Cerebellar nuclear complex (tissue), 1 donor: Measurements from ENCODE around the gene KAT2A.

ENCODE experiments used
- DNase-seq, 2 experiments: peaks; one replicate each; lab custom pipeline; 2025; lab: John Stamatoyannopoulos, UW

The KAT2A gene

DNA sequence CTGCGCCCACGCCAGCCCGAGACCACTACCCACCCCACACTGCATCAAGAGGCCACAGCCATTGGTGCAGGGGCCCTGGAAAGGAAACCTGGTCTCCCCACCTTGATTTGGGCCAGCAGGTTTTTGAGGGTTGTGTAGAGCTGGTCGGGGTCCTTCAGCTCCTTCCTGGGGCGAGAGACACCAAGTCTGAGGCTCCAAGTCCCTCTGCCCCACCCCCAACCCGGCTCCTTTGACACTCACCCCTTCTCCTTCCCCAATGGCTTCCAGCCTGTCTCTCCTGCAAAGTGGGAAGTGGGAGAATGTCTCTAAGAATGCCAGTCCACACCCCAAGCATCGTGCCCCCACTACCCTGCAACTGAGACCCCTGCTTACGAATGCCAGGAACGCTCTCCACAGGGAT, 7.0 kb downstream of the KAT2A start:
- DNase-seq = no peak

DNA sequence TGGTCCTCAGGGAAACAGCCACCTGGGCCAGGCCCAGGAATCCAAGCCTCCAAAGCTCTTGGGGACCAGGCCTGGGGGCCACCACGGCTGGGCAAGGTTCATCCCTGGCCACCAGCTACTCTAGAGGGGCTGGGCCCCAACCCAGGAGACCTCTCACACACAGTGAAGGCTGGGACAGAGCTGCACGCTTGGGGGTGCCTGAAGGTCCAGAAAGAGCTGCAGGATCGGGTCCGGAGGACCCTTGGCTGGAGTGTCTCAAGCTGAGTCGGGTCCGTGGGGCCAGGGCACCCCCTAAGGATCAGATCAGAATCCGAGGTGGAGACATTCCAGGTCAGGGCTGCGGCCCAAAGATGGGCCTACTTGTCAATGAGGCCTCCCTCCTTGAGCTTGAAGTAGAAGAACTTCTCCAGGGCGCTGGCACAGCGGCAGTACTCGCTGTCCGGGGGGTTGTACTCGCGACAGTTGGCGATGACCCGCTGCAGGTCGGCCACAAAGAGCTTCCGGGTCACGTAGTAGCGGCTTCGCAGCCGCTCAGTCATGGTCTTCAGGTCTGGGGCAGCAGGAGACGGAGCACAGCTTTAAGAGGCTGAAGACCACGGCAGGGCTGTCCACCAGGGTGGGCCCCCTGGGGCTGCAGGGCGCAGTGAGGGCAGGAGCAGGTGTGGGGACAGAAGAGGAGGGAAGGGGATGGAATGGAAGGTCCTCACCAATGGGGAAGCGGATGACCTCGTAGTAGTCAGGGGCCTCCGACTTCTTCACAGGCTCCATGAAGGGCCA, 7.7 kb downstream of the KAT2A start:
- DNase-seq = no peak

DNA sequence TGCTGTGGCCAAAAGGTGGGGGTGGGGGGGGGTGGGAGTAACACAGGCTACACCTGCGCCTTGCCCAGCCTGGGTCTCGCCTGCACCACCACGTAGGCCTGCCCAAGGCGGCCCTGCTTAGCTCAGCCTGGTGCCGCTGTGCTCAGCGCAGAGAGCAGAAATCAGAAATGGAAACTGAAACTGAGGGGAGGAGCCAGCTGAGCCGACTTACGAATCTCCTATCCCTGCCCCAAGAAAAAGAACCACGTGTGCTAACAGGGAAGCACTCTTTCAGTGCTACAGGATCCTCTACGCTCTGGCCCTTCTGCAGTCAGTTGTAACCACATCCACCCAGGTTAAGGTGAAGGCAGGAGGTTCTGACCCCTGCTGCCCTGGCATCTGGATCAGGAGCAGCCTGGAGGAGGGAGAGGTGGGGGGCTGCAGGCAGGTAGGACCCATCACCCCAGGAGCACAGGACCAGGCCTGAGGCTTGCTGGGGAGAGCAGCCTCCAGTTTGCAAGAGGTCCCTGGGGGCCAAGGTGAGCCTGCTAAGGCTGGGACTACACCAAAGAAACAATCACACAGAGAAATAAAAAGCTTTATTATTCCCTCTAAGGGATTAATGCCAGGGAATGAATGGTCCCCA, 8.5 kb downstream of the KAT2A start, which contains the start of gene DHX58:
TSS of gene DHX58 (minus strand) at position 163 of the 625 bp plus-strand sequence. CDS start 822 bp downstream, outside the sequence.
- no peak for DNase-seq

DNA sequence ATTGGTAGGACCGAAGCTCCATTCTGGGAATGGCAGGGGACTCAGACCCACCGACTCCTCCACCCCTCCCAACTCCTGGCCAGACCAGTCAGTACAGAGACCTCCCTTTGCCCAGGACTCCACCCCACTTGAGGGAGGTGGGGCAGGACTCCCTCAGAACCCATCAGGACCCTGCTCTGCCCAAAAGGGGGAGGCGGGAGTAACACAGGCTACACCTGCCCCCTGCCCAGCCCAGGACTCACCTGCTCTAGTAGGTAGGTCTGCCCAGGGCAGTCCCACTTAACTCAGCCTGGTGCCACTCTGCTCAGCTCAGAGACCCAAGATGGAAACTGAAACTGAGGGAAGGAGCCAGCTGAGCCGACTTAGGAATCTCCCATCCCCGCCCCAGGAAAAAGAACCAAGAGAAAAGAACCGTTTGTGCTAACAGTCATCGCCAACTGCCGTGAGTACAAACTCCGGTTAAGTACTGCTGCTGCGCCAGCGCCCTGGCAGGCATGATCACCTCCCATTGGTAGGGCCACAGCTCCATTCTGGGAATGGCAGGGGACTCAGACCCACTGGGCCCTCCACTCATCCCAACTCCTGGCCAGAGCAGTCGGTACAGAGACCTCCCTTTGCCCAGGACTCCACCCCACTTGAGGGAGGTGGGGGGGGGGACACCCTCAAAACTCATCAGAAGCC, 9.2 kb downstream of the KAT2A start:
- DNase-seq = no peak

DNA sequence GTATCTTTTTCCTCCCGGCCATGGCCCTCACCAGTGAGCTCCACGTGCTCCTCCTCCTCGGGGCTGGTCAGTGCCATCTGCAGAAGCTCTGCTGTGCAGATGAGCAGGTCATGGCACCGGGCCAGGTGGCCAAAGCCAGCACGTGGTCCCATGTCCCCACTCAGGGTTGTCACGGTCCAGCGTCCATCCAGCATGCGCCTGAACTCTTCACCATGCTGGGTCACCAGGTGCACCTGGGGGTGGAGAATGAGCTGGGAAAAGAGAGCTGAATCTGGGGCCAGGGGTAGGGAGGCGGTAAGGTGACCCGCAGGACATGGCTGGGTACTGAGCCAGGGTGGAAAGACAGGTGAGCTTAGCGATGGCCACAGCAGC, 9.9 kb downstream of the KAT2A start:
- no peak for DNase-seq

DNA sequence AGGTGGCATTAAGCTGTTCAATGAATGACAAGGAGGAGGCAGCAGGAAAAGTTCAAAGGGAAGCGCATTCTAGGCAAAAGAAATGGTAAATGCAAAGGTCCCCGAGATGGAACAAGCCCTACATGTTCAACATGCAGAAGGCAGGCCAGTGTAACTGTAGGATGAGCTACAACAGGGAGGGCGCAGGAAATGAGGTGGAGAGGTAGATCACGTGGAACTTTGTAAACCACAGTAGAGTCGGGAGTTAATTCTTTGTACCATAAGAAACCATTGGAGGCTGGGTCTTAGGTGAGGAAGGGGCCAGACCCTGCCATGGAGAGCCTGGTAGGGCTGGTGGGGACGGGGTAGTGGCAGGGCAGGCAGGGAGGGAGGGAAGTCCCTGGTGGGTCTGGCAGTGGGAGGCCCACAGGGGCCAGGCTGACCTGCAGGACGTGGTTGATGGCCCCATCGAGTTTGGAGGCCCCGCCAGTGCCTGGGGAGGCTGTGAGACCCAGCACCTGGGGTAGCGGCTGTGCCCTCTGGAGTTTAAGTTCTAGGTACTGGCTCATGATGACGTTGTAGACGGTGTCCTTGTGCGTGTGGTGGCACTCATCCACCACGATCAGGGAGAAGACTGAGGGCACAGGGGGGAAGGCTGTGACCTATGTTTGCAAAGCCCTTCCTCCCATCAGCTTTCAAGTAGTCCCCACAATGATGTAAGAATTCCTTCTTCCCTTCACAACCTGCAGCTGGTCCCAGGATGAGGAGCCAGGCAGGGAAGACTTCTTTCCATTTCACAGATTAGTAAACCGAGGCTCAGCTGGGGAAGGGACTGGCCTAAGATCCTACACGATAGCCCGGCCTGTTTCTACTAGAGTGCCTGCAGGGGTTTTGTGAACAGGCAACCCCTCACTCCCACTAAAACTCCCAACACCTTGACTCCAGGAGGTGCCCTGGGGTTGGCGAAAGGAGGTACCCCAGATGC, 10.6 kb downstream of the KAT2A start:
- DNase-seq = no peak

DNA sequence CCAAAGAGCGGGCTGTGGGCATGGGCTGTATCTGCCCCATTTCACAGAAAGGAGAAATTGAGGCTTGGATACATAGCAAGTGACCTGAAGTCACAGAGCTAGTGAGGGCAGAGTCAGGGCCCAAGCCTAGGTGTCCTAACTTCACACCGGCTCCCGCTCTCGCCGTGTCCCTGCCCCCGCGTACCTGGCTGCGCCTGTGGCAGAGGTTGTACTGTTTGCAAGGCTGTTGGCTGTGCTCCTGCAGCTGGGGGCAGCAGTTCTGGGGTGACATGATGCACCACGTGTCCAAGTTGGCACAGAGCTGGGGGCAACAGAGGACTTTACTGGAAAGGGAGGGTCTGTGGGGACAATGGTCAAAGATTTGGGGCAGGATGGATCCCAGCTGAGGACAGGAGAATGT, 12.1 kb downstream of the KAT2A start:
- no peak for DNase-seq

DNA sequence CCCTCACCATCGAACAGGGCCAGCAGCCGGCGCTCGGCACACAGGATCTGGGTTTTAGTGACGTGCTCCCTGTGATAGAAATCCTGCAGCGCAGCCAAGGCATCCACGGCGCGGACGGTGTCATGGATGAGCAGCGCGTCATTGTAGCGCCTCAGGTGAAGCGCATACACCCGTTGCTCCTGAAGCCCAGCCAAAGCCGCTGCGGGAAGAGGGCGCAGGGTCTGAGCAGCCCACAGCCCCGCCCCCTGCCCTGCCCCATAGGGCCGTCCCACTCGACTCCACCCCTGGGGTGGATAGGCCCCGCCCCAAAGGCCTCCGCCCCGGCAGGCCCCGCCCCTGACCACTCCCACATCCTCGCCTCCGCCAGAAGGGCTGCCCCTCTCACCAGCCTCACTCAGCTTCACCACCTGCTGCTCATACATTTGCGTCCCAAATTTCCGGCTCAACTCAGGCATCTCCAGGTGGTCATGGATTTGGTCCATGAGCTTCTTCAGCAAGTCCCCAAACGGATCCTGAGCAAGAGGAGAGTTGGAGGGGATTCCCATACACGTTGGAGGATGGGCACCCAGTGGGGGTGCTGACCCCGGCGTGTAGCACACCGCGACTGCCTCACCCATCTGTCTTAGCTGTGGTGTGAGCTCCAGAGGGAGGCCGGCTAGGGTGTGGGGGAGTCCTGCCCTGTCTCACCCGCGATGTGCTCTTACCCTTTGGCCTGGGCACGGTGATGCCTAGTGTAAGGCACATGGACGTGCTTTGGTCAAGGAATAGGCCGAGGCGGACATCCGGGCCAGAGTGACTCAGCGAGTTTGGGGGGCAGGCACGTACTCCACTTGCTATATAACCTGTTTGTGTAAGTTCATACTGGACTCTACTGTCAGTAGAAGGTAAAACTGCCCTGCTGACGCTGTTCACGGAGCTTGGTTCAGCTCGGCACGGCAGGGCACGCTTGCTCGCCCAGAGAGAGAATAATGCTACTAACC, 13.3 kb downstream of the KAT2A start:
- DNase-seq = peak; percentile 26 to 70

DNA sequence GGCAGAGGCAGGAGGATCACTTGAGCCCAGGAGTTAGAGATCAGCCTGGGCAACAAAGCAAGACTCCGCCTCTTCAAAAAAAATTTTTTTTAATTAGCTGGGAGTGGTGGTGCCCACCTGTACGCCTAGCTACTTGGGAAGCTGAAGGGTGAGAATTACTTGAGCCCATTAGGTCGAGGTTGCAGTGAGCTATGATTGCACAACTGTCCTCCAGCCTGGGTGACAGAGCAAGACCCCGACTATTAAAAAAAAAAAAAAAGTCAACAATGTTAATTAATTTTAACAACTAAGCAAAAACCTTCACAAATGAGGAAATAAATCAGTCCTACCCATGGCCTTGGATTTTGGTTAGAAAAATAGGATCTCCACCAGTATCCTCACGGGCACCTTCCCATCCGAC, 14.0 kb downstream of the KAT2A start:
- DNase-seq = no peak

DNA sequence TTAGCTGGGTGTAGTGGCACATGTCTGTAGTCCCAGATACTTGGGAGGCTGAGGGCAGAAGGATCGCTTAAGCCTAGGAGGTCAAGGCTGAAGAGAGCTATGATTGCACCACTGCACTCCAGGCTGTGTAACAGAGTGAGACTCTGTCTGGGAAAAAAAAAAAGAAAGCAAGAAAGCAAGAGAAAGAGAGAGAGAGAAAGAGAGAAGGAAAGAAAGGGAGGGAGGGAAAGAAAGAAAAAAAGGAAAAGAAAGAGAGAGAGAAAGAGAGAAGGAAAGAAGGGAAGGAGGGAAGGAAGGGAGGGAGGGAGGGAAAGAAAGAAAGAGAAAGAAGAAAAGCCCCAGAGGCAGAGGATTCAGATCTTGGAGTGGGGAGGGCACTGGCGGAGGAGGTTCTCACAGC, 15.2 kb downstream of the KAT2A start:
- no peak for DNase-seq

DNA sequence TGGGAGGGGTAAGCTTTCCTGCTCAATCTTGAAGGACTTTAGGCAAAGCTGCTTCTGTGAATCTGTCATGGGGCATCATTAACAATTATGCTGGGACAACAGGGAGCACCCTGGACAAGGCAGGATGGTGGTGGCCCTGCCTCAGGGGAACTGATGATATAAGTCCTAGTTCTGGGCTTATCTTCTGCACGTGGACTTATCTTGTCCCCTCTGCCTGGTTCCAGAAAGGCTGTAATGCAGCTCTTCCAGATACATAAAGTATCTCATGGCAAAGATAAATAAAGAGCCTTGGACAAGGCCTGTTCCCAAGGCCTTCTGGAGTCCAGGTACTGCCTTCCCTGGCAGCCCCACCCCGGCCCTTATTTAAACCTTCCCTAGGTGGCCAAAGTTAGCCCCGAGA, 16.9 kb downstream of the KAT2A start:
- no peak for DNase-seq

DNA sequence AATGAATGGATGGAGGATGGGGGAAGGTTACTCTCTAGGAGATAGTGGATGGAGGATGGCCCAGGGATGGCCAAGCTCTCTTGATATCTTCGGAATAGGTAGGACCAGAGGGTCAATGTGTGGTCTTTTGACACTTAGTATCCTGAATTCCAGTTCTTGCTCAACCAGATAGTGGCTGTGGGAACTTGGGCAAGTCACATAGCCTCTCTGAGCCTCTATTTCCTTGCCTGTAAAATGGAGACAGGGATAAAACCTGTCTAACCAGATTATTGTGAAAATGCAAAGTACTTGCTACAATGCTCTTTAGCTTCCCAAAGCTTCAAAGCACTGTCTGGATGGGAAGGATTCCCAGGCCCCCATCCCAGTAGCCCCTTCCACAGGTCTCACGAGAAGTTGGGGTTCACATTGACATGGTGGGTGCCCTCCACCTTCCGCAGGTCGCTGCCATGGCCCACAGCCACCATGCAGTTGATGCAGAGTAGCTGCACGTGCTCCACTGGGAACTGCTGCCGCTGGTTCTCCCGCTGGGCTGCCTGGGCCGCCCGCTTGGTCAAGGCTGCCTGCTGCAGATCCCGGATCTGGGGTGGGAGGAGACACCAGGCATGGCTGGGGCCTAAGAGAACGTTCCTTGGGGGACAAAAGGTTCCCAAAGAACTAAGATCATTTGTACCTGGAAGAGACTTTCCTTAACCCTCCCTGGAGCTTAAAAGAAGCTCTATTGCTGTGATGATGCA, 17.8 kb downstream of the KAT2A start:
- DNase-seq = no peak

DNA sequence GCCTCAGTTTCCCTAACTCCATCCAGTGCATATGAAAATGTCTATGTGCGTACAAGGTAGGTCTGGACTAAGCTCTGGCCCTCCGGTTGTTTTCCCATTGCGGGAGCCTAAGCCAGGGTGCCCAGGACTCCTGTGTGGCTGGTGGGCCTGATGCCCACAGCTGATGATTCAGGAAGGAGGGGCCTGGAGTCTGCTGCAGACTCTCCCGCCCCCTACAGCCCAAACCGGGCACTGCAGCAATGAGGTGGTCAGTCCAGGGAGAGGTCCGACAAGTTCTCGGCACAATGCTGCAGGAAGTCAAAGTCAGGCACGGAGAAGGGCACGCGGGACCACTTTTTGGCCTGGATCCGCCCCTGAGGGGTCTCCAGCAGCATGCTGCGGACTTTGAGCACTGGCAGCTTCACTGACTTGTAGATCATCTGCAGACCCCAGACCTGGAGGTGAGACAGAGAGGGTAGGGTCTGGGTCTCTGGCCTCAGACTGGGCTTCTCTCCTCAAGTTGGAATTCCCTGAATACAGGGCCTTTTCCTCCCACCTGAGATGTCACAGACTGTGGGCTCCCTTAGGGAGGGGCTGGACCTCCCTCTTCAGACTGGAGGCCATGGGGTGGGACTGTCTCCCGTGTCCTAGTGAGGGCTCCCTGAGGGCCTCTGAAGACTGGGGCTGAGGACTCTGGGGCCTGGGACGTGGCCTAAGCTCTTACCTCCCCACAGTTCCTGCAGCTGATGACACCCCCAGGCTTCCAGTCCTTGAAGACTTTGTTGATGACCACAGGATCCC, 19.5 kb downstream of the KAT2A start:
- no peak for DNase-seq

DNA sequence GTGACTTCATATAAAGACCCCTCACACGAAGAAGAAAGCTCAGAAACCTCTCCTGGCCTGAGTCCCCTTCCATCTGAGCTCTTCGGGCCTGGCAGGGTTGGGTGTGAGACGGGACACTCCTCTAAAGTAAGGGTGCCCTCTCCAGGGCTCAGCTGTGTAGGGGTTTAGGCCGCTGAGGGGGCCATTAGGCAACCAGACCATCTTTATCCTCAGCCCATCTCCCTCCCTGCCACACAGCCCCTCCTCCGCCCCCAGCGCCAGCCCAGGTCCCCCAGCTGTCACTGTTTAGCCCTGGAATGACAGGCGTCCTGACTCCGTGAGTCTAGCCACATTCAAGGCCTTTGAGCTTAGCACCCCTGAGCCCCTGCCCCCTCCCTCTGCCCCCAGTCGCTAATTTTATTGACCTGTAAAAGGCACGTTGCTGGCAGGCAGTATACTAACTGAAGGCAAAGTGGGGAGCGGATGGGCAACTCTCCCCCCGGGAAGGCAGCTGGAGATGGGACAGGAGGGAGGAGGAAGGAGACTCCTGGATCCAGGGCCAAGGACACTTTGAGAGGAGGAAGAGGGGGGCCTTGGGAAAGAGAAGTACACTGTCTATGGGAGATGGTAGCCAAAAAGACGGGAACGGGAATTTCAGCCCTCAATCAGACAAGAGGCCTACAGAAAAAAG, 22.3 kb downstream of the KAT2A start:
- DNase-seq = no peak

DNA sequence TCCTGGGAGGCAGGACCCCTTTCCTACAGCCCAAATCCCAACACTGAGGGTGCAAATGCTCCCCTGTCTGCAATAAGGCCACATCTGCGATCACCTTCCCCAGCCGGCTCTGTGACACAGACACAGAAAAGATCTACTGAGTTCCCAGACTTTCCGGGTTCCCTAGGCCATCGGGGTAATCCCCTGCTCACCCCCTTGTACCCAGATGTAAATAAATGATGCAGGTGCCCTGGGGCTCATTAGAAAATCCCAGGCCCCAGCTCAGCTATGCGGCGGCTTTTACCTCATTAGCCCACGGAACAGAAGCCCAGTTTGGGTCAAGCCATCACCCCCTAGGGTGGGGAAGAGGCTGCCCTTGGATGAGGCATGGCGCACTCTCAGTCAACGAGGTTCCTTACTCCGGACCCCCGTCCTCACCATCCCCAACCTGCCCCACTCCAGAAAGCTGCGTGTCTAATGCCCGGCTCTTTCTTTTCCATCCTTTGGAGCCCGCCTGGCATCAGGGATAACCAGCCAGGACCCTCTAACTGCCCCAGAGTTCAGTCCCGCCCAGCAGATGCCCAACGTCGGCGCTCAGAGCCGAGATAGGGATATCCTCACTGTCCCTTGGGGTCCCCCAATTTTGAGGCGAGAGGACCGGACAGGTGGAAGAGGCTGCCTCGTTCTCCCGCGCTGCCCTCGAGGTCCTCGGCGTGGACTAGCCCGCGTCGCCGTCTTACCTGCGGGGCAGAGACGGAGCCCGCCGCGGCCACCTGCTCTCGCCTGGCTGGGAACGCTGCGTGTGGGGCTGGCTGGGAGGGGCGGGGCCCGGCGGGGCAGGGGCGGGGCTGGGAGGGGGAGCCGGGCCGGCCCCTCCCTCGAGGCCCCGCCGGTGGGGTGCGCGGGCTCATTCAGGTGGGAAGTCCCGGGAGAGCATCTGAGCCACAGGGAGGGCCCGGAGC, 23.2 kb downstream of the KAT2A start, which contains the start of gene ZNF385C:
TSS of gene ZNF385C (minus strand) at position 783 of the 941 bp plus-strand sequence. CDS start 35,417 bp downstream, outside the sequence.
- DNase-seq = no peak

DNA sequence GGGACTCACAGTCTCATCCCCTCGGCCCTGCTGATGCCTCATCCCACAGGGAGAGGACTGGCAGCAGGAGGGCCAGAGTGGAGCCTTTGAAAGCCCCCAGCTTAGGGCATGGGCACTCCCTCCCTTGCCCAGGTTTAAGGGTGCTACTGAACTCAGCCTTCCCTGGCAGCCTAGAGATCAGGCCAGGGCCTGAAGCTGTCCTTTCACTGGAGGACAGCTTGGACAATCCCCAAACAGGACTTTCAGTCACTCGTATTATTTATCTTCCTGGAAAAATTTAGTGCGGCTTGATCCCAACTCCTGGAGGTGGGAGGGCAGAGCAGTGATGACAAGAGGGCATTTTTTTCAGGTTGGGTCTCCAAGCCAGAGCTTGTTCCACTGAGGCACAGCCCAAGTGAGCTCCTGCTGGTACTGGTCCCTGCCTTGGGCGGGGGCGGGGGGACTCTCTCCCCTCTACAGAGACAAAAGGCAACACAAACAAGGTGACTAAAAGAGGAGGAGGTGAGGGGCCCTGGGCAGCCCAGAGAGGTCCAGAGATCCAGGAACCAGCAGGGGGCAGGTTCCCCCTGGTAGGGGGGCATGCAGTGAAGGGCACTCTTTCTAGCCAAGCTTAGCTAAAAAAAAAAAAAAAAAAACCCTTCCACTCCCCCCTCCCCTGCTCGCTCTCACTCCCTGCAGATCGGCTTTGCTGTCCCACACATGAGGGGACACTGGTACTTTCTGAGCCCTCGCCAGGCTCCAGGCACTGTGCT, 24.6 kb downstream of the KAT2A start:
- no peak for DNase-seq
